IPS-NIHi11 (cell line): Measurements from ENCODE around the gene WDR6.
A peak's percentile ranks its signal among the peaks of the same experiment; 100 is the strongest.

ENCODE experiments used
- DNase-seq: peaks from one replicate; pipeline ENCODE4 v3.0.0; 2012; ENCODE audit warnings: mixed read lengths, low spot score

Gene WDR6

GRCh38 chr3:49027634-49028033 is 20.4 kb downstream of the WDR6 start:
- DNase-seq, result no peak

GRCh38 chr3:49028298-49028672 is 21.1 kb downstream of the WDR6 start:
- no peak for DNase-seq

DNA sequence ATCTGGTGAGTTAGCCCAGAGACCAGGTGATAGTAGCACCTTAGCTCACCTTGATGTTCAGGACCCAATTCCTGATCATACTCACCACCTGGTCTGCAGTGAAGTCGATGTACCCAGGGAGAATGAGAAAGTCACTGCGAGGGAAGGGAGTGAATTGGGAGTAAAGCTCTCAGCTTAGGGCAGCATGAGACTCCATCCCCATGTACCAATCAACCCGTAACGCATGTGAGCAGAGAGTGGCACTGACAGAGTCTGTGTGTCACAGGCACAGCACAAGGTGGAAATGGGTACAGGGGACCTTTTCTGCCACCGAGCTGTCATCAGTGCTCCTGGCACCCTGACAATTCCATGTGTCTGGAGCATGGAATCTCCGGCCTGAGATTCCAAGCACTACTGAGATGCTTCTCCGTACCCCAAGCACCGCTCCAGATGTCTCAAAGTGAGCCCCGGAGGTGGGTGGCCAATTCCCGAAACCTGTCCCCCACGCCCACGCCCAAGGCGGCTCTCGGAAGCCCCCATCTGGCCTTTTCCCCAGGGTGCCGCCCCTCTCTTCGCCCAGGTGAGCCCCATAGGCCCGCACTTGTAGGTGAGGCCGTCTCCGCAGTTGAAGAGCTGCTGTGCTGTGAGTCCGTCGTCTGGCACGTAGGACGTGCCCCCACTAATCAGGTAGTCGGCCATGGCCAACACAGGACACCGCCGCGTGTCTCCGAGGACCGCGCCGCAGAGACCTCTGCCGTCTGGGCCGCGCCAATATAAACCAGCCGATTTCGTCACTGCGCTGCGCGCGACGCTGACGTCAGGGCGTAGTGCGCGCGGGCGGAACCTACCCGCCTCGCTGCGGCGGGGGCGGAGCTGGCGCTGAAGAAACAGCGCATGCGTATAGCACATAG is 21.7 kb downstream of the WDR6 start, which contains the start of gene IMPDH2:
Gene IMPDH2, minus strand, starts transcription at position 726 of the 890 bp plus-strand sequence. Its CDS starts 48 bp downstream, at position 678.
- DNase-seq, result peak; percentile 89

GRCh38 chr3:49029563-49029884 is 22.3 kb downstream of the WDR6 start:
- no peak for DNase-seq

GRCh38 chr3:49030321-49030720 is 23.1 kb downstream of the WDR6 start:
- DNase-seq, result no peak

DNA sequence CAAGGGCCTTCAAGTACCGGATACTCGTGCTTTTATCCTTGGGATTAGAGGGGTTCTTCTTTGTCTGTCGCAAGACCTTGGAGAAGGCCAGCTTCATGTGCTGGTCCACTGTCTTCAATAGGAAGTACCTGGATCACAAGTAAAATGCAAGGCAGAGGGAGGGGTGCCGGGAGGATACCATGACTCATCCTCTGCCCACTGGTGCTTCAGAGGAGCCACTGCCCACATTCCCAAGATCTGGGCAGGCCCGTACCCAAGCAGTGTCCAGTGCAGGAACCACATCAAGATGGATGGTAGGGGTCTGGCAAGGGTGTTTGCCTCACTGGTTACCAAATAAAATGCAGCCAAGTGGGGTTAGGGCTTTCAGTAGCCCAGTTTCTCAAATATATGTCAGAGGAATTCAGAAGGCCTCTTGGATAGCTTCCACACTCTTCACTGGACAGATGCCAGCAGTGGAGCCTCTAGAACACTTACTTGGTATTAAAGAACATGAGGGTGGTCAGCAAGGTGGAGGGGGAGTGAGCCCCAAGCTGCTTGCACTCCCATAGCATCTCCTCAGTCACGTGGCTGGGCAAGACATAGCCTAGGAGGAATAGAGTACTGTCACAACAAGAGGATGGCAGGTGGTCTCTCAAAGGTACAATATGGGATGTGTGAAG is 25.6 kb downstream of the WDR6 start:
- no peak for DNase-seq

DNA sequence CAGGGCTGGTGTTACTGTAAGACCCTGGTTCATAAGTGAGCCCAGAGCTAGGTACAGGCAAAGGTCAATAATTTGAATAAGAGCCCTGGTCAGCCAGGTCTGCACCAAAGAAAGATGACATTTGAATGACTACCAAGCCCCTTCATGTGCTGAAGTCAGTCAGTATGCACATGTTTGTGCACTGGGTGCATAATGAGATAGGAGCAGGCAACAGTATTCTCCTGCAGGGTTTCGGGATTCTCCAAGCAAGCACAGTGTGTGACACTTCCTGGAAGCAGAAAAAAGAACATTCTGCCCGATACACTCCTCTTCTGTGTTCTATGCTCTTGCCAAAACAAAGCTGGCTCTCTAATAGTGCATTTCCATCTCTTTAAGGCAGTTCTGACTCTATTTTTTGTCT is 27.5 kb downstream of the WDR6 start:
- DNase-seq, result no peak

- no peak for DNase-seq
Measured at GRCh38 chr3:49035281-49035680, 28.1 kb downstream of the WDR6 start.

DNA sequence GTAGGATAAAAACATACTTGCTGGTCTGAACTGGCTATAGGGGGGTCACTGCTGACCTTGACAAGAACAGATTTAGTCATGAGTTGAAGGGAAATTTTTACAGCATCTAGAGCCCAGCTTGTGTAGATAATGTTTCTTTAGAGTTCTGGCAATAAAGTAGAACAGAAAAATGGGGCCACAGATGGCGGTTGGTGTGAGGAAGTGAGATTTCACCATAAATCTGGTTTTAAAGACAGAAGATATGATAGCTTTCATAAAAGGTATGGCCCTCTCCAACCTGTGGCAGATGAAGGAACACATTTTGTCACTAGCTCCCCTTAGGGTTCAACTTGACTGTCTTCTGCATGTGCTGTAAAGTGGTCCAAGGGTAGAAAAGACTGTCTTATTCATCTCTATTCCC is 46.4 kb downstream of the WDR6 start:
- no peak for DNase-seq

- no peak for DNase-seq
Measured at GRCh38 chr3:49054344-49054862, 47.2 kb downstream of the WDR6 start.

GRCh38 chr3:49057268-49057667 is 50.1 kb downstream of the WDR6 start:
- no peak for DNase-seq

GRCh38 chr3:49058011-49058410 is 50.8 kb downstream of the WDR6 start:
- DNase-seq, result no peak
